ENCODE data around the gene ASB16. TPM values are rescaled to one million over a fixed set of nuclear protein-coding genes. Genes with fewer than 3 reads are reported as not detected.

The ASB16 gene
- total and polyA plus RNA-seq, 9 of the 15 experiments (the other 6 are each of a cell fraction or from before 2014, with no cell fraction given), result 0.03 to 0.07 TPM; not detected in 7

DNA sequence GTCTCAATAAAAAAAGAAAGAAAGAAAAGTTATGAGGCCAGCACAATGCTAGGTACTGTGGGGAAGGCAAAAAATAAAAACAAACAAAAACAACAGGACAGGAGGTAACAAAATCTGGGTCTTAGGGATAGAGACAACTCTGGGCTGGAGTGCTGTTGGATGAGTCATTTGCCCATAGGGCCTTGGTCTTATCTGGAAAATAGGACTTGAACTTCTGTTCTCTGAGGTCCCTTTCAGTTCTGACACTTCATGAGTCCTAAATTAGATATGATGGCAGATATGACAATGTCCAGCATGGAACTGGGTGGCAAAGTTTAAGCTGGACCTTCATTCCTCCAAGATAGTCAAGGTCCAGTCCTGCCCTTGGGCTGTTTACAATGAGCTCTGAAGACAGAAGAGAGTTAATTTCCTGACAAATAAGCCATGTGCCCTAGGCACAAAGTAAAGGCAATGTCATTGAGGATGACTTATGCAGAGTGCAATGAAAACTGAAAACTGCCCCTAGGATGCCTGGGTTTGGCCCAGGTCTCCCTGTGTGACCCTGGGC is 38.2 kb upstream of the ASB16 start (continued):
- TF ChIP-seq, protein P1, sequence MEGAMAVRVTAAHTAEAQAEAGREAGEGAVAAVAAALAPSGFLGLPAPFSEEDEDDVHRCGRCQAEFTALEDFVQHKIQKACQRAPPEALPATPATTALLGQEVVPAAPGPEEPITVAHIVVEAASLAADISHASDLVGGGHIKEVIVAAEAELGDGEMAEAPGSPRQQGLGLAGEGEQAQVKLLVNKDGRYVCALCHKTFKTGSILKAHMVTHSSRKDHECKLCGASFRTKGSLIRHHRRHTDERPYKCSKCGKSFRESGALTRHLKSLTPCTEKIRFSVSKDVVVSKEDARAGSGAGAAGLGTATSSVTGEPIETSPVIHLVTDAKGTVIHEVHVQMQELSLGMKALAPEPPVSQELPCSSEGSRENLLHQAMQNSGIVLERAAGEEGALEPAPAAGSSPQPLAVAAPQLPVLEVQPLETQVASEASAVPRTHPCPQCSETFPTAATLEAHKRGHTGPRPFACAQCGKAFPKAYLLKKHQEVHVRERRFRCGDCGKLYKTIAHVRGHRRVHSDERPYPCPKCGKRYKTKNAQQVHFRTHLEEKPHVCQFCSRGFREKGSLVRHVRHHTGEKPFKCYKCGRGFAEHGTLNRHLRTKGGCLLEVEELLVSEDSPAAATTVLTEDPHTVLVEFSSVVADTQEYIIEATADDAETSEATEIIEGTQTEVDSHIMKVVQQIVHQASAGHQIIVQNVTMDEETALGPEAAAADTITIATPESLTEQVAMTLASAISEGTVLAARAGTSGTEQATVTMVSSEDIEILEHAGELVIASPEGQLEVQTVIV (CRISPR knock-in tag; IDR thresholded peaks at IDR 0.05; ENCODE audit: borderline replicate concordance), result no peak
- TF ChIP-seq RBM39 (optimal IDR thresholded peaks at IDR 0.05; ENCODE audit: low read depth, low read length) (no peak), ZBTB8A (IDR thresholded peaks at IDR 0.05; ENCODE audit: partially characterized antibody) (no peak), PURB (CRISPR knock-in tag; IDR thresholded peaks at IDR 0.05; ENCODE audit: low read depth) (no peak), RBM22 (IDR thresholded peaks at IDR 0.05; ENCODE audit: low read depth, low read length, poor library complexity, severe bottlenecking) (no peak), EZH2 (IDR thresholded peaks at IDR 0.05; ENCODE audit: borderline replicate concordance, low read depth, low read length) (no peak), ZNF57 (CRISPR knock-in tag; IDR thresholded peaks at IDR 0.05) (no peak), ZNF436 (CRISPR knock-in tag; IDR thresholded peaks at IDR 0.05) (no peak), ZNF41 (CRISPR knock-in tag; conservative IDR thresholded peaks at IDR 0.05) (no peak), ZNF785 (CRISPR knock-in tag; IDR thresholded peaks at IDR 0.05) (no peak), FOS (IDR thresholded peaks at IDR 0.05; ENCODE audit: extremely low read depth, insufficient read length) (peak; percentile 55), TAF1 (IDR thresholded peaks at IDR 0.05; ENCODE audit: control insufficient read depth, extremely low read depth, insufficient read depth, low read length, severe bottlenecking) (no peak), FOXK2 (conservative IDR thresholded peaks at IDR 0.05 in 1 of 2, IDR thresholded peaks at IDR 0.05 in 1 of 2; ENCODE audit: low read depth in 2 of 2) (peak; percentile 27 to 28; a peak in 1 of 4 replicates), MTF1 (CRISPR knock-in tag; IDR thresholded peaks at IDR 0.05; ENCODE audit: borderline replicate concordance) (no peak), CHD1 (IDR thresholded peaks at IDR 0.05; ENCODE audit: low read length) (no peak)
- TF ChIP-seq, protein P2, sequence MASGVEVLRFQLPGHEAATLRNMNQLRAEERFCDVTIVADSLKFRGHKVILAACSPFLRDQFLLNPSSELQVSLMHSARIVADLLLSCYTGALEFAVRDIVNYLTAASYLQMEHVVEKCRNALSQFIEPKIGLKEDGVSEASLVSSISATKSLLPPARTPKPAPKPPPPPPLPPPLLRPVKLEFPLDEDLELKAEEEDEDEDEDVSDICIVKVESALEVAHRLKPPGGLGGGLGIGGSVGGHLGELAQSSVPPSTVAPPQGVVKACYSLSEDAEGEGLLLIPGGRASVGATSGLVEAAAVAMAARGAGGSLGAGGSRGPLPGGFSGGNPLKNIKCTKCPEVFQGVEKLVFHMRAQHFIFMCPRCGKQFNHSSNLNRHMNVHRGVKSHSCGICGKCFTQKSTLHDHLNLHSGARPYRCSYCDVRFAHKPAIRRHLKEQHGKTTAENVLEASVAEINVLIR (CRISPR knock-in tag; IDR thresholded peaks at IDR 0.05), result no peak
- TF ChIP-seq, protein P3, sequence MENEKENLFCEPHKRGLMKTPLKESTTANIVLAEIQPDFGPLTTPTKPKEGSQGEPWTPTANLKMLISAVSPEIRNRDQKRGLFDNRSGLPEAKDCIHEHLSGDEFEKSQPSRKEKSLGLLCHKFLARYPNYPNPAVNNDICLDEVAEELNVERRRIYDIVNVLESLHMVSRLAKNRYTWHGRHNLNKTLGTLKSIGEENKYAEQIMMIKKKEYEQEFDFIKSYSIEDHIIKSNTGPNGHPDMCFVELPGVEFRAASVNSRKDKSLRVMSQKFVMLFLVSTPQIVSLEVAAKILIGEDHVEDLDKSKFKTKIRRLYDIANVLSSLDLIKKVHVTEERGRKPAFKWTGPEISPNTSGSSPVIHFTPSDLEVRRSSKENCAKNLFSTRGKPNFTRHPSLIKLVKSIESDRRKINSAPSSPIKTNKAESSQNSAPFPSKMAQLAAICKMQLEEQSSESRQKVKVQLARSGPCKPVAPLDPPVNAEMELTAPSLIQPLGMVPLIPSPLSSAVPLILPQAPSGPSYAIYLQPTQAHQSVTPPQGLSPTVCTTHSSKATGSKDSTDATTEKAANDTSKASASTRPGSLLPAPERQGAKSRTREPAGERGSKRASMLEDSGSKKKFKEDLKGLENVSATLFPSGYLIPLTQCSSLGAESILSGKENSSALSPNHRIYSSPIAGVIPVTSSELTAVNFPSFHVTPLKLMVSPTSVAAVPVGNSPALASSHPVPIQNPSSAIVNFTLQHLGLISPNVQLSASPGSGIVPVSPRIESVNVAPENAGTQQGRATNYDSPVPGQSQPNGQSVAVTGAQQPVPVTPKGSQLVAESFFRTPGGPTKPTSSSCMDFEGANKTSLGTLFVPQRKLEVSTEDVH (IDR thresholded peaks at IDR 0.05; ENCODE audit: low read depth, partially characterized antibody), result no peak
- TF ChIP-seq, protein P4, sequence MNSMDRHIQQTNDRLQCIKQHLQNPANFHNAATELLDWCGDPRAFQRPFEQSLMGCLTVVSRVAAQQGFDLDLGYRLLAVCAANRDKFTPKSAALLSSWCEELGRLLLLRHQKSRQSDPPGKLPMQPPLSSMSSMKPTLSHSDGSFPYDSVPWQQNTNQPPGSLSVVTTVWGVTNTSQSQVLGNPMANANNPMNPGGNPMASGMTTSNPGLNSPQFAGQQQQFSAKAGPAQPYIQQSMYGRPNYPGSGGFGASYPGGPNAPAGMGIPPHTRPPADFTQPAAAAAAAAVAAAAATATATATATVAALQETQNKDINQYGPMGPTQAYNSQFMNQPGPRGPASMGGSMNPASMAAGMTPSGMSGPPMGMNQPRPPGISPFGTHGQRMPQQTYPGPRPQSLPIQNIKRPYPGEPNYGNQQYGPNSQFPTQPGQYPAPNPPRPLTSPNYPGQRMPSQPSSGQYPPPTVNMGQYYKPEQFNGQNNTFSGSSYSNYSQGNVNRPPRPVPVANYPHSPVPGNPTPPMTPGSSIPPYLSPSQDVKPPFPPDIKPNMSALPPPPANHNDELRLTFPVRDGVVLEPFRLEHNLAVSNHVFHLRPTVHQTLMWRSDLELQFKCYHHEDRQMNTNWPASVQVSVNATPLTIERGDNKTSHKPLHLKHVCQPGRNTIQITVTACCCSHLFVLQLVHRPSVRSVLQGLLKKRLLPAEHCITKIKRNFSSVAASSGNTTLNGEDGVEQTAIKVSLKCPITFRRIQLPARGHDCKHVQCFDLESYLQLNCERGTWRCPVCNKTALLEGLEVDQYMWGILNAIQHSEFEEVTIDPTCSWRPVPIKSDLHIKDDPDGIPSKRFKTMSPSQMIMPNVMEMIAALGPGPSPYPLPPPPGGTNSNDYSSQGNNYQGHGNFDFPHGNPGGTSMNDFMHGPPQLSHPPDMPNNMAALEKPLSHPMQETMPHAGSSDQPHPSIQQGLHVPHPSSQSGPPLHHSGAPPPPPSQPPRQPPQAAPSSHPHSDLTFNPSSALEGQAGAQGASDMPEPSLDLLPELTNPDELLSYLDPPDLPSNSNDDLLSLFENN (IDR thresholded peaks at IDR 0.05; ENCODE audit: low read depth in 2 of 2, low read length in 2 of 2), result no peak
